Measurements from ENCODE around the gene SCFD2.

Gene SCFD2

GRCh38 chr4:52907510-52907909 lies 458.4 kb downstream of the SCFD2 start:
- no peak for DNase-seq

DNA sequence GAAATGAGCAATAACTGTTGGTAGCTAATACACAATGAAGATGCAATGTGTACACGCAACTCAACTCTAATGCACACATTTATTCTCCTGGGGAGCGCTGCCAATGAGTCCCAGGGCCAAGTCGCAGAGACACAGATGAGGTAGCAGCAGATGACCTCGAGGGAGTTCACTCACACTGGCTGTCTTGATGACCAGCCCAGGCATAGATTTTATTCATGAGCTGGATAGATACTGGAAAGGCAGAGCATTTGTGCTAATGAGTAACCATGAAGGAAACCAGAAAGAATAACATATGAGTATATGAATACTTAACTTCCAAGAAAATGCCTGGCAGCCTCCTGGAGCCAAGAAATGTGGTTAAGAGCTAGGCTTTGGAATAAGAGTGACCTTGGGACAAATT lies 461.4 kb downstream of the SCFD2 start:
- no peak for DNase-seq

- no peak for DNase-seq
Measured at GRCh38 chr4:52903273-52903672, 462.6 kb downstream of the SCFD2 start.

DNA sequence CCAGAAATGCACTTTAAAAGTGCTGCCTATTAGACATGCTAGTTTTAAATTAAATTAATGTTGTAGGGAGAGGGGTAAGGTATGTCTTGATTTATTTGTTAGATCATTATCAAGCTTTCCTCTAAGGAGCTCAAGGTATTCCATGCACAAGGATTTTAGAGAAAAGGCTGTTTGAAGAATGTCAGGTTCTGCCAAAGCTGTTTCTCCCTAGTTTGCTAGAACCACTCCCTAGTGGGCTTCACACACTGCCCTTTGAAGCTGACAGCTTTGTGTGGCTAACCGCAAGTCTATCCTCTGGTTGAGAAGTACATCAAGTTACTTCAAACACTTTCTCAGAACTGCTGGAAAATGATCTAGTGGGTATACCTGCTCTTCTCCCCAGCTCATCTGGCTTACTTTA lies 471.4 kb downstream of the SCFD2 start:
- DNase-seq: no peak

DNA sequence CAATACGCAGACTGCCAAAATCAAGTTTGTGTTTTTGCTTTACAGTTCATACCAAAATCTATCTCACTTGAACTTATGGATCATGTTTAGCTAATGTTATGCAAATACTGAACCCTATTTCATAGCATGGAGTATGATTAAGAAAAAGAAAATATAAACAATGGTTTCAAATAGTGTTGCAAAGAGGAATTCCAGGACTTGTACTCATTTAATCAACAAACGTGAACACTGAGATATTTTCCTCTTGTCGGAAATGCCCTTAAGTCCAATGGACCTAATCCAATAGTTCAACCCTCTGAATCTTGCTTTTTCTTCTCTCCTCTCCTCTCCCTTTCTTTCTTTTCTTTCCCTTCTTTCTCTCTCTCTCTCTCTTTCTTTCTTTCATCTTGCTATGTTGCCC lies 473.0 kb downstream of the SCFD2 start:
- no peak for DNase-seq

DNA sequence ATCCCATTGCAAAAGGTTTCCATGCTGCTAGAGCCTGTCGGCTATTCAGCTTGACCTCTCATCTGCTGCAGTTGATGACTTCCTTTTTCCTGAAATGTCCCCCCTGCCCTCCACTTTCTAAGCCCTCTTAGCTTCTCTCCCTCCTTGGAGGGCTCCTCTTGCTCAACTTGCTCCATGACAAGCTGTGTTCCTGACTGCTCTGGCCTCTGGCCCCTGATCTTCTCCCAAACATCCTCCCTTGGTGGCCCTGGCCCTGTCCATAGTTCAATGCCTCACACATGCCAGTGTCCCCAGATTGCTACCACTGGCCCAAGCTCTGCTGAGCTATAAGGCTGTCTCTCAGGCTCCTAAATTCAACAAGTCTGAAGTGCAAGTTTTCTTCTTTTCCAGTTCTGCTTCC lies 474.1 kb downstream of the SCFD2 start:
- no peak for DNase-seq

DNA sequence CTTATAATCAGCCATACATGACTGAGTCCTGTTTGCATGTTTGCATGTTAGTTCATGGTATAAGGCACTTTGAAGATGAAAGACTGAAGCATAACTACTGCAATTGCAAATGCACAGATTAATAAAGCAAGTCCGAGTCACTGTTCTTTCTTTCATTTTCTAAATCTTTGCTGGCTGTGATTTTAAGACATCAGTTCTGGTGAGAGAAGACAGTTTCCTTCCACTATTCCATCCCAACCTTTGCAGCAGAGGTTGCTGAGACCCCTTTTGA lies 475.4 kb downstream of the SCFD2 start:
- DNase-seq: no peak

DNA sequence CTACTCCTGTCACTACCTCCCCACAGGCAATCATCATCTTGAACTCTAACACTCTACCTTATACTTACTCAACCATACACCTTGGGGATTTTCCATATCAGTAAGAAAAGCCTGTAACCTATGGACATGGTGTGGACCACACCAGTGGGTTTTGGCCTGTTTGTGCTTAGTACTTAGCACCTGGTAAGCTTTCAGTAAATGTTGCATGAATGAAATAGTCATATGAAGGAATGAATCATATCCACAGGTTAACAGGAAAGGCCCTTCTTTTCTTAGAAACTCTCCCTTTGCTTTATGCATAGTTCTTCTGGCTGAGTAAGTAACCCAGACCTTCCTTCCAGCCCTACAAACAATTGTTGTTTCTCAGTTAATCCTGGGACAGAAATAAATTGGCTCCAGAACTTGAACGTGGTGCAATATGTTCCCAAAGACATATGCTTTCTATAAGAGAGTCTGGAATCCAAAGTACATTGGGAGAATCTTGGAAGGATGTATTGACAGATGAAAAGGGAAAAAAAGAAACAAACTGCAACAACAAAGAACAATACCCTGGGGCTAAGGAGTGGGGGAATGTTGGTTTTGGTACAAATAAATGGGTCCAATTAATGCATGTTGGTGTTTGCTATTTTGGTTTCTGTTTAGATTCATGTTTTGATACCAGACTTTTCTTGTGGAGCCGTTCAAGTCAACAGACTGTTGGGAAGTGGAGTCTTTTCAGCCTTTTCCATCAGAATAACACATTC lies 475.9 kb downstream of the SCFD2 start:
- no peak for DNase-seq

DNA sequence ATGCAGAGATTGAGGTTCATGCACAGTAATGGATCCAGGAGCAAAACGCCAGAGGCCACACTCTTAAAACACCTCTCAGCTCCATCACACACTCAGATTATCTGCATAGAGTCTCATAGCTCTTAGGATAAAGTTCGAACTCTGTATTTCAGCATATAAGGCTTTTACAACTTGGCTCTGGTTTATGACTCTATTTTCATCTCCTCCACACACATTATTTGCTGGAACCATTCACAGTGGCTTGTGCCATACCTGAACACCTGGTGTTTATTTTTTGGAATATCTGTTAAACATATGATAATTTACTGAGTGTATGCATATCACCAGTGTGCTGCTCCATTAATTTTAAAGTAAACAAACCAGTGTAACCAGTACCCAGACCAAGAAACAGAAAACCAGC lies 476.5 kb downstream of the SCFD2 start:
- no peak for DNase-seq

GRCh38 chr4:52884994-52885393 lies 480.9 kb downstream of the SCFD2 start:
- DNase-seq: no peak

GRCh38 chr4:52883707-52884669 lies 481.9 kb downstream of the SCFD2 start:
- no peak for DNase-seq

DNA sequence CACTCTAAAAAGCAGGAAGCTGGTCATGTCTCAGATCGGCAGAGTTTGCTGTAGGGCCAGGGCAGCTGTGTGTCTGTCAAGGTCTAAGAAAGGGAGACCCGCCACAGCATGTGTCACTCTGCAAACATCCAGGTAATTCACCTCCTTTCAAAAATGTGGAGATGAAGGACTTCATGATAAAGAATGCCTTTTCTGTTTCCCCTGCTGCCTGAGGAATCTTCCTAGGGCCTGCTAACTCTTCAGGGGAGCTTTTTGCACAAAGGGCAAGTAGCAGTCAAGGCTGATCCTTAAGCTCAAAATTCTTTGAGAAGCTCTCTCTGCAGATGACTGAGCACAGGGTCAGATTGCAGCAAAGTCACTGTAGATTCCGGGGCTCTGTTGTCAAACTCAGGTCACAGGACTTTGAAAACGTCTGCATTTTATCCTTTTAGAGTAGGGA lies 482.7 kb downstream of the SCFD2 start:
- no peak for DNase-seq

DNA sequence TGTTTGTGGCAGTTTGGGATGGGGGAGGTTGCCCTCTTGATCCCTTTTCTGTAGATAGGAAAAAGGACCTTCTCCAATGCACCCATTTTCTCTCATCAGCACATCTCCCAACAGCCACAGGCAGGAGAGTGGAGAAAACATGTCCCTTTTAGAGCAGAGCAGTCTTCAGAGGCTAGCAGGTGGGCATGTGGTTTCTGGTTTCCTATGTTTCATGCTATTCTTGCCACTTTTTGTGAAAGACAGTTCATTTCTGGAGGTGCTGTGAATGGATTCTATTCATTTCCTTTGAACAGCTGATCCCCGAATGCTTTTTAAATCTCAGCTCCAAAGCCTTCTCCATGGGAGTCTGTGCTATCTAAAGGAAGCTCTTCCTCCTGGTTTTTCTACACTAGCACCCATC lies 484.9 kb downstream of the SCFD2 start:
- no peak for DNase-seq

- no peak for DNase-seq
Measured at GRCh38 chr4:52879471-52879870, 486.4 kb downstream of the SCFD2 start.

GRCh38 chr4:52877694-52878093 lies 488.2 kb downstream of the SCFD2 start:
- no peak for DNase-seq

GRCh38 chr4:52877036-52877435 lies 488.8 kb downstream of the SCFD2 start:
- peak; percentile 48 for DNase-seq

- DNase-seq: no peak
Measured at GRCh38 chr4:52876069-52876468, 489.8 kb downstream of the SCFD2 start.

- DNase-seq: no peak
Measured at GRCh38 chr4:52874948-52875347, 490.9 kb downstream of the SCFD2 start.

GRCh38 chr4:52873861-52874343 lies 492.0 kb downstream of the SCFD2 start:
- DNase-seq: no peak

GRCh38 chr4:52873191-52873590 lies 492.7 kb downstream of the SCFD2 start:
- DNase-seq: no peak

DNA sequence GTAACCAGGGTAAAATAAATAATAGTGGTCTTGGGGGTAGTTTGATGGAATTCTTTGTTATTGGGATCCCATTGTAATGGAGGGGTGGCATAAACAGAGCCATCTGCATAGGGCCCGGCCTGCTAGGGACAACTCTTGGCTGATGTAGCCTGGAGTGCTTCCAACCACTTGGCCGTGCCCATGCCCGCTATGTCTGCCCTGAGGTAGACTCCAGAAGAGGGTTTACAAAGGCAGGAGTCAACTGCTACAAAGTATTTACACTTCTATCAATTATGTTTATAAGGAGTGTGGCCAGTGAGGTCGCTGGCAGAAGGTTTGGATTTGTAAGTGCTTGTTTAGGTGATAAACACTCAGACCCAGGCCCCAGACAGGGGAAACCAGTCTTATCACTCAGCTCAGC lies 495.6 kb downstream of the SCFD2 start:
- peak; percentile 54 for DNase-seq

- no peak for DNase-seq
Measured at GRCh38 chr4:52869656-52870055, 496.2 kb downstream of the SCFD2 start.

DNA sequence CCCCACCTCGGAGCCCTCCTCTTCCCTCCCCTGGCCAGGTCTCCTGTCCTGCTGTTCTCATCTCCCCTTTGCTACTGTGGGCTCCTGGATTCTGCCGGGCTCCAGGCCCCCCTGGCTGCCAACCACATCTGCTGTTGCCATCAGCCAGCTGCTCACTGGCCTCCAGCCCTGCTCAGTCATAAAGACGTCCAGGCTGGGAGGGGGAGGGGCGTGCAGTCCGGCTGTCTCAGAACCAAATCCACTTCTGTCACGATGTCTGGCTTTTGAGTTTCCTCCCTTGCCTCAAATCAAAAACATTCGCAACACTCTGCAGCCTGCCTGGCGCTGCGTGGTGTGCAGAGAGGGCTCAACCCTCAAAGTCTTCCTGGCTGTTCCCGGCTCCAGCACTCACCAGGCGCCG lies 496.7 kb downstream of the SCFD2 start:
- DNase-seq: peak; percentile 87

DNA sequence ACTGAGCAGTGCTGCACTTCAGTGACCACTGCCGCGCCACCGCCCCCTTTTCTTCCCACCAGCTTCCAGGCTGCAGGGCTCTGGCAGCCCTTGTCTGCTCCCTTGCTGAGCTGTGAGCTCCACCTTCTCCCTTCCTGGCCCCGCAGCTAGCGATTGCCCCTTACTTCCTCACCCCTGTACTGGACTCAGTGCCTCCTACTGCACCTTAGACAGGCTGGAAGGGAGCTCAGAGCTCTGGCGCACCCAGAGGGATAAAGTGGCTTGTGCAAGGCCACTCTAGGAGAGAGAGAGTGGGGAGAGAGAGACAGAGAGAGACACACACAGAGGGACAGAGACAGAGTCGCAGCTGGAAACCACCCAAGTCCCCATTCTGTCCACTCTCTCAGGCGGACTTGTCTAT lies 497.7 kb downstream of the SCFD2 start:
- DNase-seq: no peak

Measured in NCI-H446 treated with DMSO at 0.1 percent for 48 hours (cell line).